ENCODE results near the gene SEPTIN8. TPM values are rescaled to one million over a fixed set of nuclear protein-coding genes. Genes with fewer than 3 reads are reported as not detected.

SEPTIN8 gene
- total RNA-seq, 1 experiment from 2014 or later = 24.2 TPM

GRCh38 chr5:132776131-132776937, 705 bp downstream of the SEPTIN8 start:
- Histone ChIP-seq H3K9me2 (ENCODE audit: insufficient read depth) (no peaks in the 10 kb centered on the region), H4K20me1 (ENCODE audit: insufficient read depth) (no peaks in the 10 kb centered on the region), H3K4me1 (replicated peaks; ENCODE audit: insufficient read depth) (peaks cover 15% of the 10 kb centered on the region), H3K4me3 (peak overlapping the region; percentile 81), H3K9me3 (ENCODE audit: insufficient read depth, low read depth) (no peaks in the 10 kb centered on the region), H3F3A (ENCODE audit: insufficient read depth, low read depth) (0 out of 2 replicates have a peak, but pooled peaks cover 5% of the 10 kb centered on the region), H2AFZ (peak overlapping the region; percentile 80), H3K27me3 (ENCODE audit: insufficient read depth, low read depth) (no peaks in the 10 kb centered on the region; the same call in 1 of the 2 replicates), H3K79me2 (ENCODE audit: low read depth) (peaks cover 7% of the 10 kb centered on the region; the same call in 1 of the 2 replicates), H3K4me2 (peak overlapping the region; percentile 81), H3K36me3 (ENCODE audit: low read depth) (no peaks in the 10 kb centered on the region), H3K27ac (no peak overlapping the region)
- ChIA-PET CTCF (no interaction called here), POLR2A (ENCODE audit: unreplicated experiment) (interaction anchor here (0.6 kb wide), 1 partner anchor 102 kb away, joined by 6 read pairs; no protein-coding TSS in a partner anchor)
- BruUV-seq (replicated peaks) = no TSS peak
- DNase-seq = no peak
- intact Hi-C loops (cut with micrococcal nuclease; ENCODE audit: unreplicated experiment) = no loop called here
- no peak for TF ChIP-seq EZH2 (IDR thresholded peaks at IDR 0.05; ENCODE audit: low read depth)
- TF ChIP-seq CTCF (conservative IDR thresholded peaks at IDR 0.05) = no peak

- Histone ChIP-seq H3K27ac (no peak overlapping the region), H4K20me1 (ENCODE audit: insufficient read depth) (no peaks in the 10 kb centered on the region), H3K9me3 (ENCODE audit: insufficient read depth, low read depth) (no peaks in the 10 kb centered on the region), H3K4me2 (peak overlapping the region; percentile 81), H3K36me3 (ENCODE audit: low read depth) (no peaks in the 10 kb centered on the region), H3F3A (ENCODE audit: insufficient read depth, low read depth) (0 out of 2 replicates have a peak, but pooled peaks cover 5% of the 10 kb centered on the region), H3K4me1 (replicated peaks; ENCODE audit: insufficient read depth) (peaks cover 15% of the 10 kb centered on the region), H2AFZ (no peak overlapping the region), H3K9me2 (ENCODE audit: insufficient read depth) (no peaks in the 10 kb centered on the region), H3K79me2 (ENCODE audit: low read depth) (peaks cover 7% of the 10 kb centered on the region; the same call in 1 of the 2 replicates), H3K27me3 (ENCODE audit: insufficient read depth, low read depth) (no peaks in the 10 kb centered on the region; the same call in 1 of the 2 replicates), H3K4me3 (peak overlapping the region; percentile 81)
- intact Hi-C loops (cut with micrococcal nuclease; ENCODE audit: unreplicated experiment) = no loop called here
- BruUV-seq (replicated peaks) = TSS peak; percentile 30
- TF ChIP-seq EZH2 (IDR thresholded peaks at IDR 0.05; ENCODE audit: low read depth) (no peak), CTCF (conservative IDR thresholded peaks at IDR 0.05) (no peak)
- ChIA-PET CTCF (no interaction called here), POLR2A (ENCODE audit: unreplicated experiment) (interaction anchor here (0.6 kb wide), 3 partner anchors 25 to 101 kb away, joined by 3 to 6 read pairs (median 3); partner anchors contain the start of gene KIF3A)
- peak; percentile 37 to 62 for DNase-seq
Measured at GRCh38 chr5:132775476-132775961, 1.5 kb downstream of the SEPTIN8 start.

- CTCF ChIA-PET = no interaction called here
- Histone ChIP-seq H3K9me3 (ENCODE audit: insufficient read depth, low read depth) (no peaks in the 10 kb centered on the region), H4K20me1 (ENCODE audit: insufficient read depth) (no peaks in the 10 kb centered on the region), H3K4me3 (no peak overlapping the region), H3K27me3 (ENCODE audit: insufficient read depth, low read depth) (no peaks in the 10 kb centered on the region; the same call in 1 of the 2 replicates), H3K4me1 (replicated peaks; ENCODE audit: insufficient read depth) (peaks cover 15% of the 10 kb centered on the region), H3K79me2 (ENCODE audit: low read depth) (peaks cover 7% of the 10 kb centered on the region; the same call in 1 of the 2 replicates), H3F3A (ENCODE audit: insufficient read depth, low read depth) (0 out of 2 replicates have a peak, but pooled peaks cover 5% of the 10 kb centered on the region), H3K4me2 (peak overlapping the region; percentile 81), H3K36me3 (ENCODE audit: low read depth) (no peaks in the 10 kb centered on the region), H3K27ac (no peak overlapping the region), H2AFZ (no peak overlapping the region), H3K9me2 (ENCODE audit: insufficient read depth) (no peaks in the 10 kb centered on the region)
- intact Hi-C loops (cut with micrococcal nuclease; ENCODE audit: unreplicated experiment) = no loop called here
- no peak for DNase-seq
- POLR2A ChIA-PET (ENCODE audit: unreplicated experiment) = no interaction called here
- TF ChIP-seq CTCF (conservative IDR thresholded peaks at IDR 0.05) = no peak
- no peak for TF ChIP-seq EZH2 (IDR thresholded peaks at IDR 0.05; ENCODE audit: low read depth)
- BruUV-seq (replicated peaks) = no TSS peak
Measured at GRCh38 chr5:132774896-132775295, 2.1 kb downstream of the SEPTIN8 start.

Measured in PC-9 (cell line).